ENCODE measurements around the gene ARTN. TPM values are rescaled to one million over a fixed set of nuclear protein-coding genes. Genes with fewer than 3 reads are reported as not detected.

Gene ARTN
- total RNA-seq, 2 donors from 2014 or later: 4.1 to 5.4 TPM

DNA sequence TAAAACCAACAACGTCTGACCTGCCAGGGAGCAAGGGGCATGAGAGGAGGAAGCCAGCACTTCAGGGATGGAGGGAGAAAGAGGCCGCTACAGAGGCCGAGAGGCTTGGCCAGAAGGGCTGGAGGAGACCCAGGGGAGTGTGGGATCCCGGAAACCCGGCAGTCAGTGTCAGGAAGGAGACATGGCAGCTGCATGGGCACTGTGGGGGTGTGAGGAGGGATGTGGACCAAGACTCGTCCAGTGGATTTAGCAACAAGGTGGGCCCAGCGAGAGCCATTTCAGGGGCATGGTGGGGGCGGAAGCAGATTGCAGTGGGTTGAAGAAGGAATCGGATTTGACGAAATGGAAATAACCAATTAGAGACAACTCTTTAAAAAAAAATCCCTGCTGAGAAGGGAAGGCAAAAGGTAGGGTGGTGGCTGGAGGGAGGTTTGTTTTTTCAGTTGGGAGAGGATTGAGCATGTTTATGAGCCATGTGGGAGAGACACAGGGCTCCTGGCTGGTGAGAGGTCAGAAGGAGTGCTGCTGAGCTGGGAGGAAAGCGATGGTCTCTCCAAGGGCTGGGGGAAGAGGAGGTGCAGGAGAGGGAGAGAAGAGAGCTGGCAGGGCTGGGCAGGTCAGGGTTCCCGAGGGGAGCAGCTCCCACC lies 49.8 kb downstream of the ARTN start:
- intact Hi-C loops (cut with DNase I): no loop called here
- WGBS: 76% methylated on average over 12 of the region's 12 CpGs
- TF ChIP-seq POLR2A (IDR thresholded peaks at IDR 0.05) (no peak), CTCF (IDR thresholded peaks at IDR 0.05) (no peak)
- Histone ChIP-seq H3K36me3 (no peaks in the 10 kb centered on the region), H3K27ac (no peak overlapping the region), H3K4me3 (no peak overlapping the region), H3K9me3 (no peaks in the 10 kb centered on the region), H3K4me1 (replicated peaks) (peaks cover 10% of the 10 kb centered on the region), H3K27me3 (replicated peaks; ENCODE audit: insufficient read depth) (no peaks in the 10 kb centered on the region)
- no peak for DNase-seq (ENCODE audit: low spot score)

GRCh38 chr1:43984855-43985254 lies 51.3 kb downstream of the ARTN start:
- TF ChIP-seq CTCF (IDR thresholded peaks at IDR 0.05) (no peak), POLR2A (IDR thresholded peaks at IDR 0.05) (no peak), POLR2AphosphoS5 (IDR thresholded peaks at IDR 0.05) (no peak)
- Histone ChIP-seq H3K4me3 (no peak overlapping the region), H3K4me1 (replicated peaks) (peaks cover 5% of the 10 kb centered on the region), H3K27me3 (replicated peaks; ENCODE audit: insufficient read depth) (no peaks in the 10 kb centered on the region), H3K9me3 (no peaks in the 10 kb centered on the region), H3K27ac (no peak overlapping the region), H3K36me3 (no peaks in the 10 kb centered on the region)
- intact Hi-C loops (cut with DNase I): no loop called here
- DNase-seq (ENCODE audit: low spot score): no peak
- 94% methylated on average over 16 of the region's 16 CpGs for WGBS

DNA sequence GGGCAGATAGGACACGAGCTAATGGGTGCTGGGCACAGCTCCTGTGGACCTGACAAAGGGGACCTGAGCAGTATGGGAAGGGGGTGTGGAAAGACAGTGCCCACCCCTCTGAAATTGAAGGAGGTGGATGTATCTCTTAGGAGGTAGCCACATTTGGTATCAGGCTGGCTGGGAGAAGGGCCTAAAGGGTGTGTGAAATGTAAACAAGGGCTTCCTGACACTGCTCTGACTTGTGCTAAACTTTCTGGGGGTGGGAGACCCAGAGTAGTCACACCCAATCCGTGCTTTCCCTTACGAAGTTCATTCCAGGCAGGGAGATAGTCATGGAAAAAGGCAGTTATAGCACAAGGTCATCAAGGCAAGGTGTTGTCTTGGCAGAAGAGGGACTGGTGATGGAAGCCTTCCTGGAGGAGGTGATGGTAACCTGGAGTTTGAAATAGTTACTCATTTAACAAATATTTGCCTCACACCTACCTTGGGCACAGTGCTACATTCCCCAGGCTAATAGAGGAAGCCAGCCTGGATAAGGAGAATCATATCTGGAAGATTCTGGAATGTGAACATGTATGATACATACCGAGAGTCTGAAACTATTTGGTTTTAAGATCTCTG lies 52.5 kb downstream of the ARTN start:
- H3K27me3 ChIP-seq (replicated peaks; ENCODE audit: insufficient read depth): no peaks in the 10 kb centered on the region
- no peak overlapping the region for H3K4me3 ChIP-seq
- H3K4me1 ChIP-seq (replicated peaks): peaks cover 6% of the 10 kb centered on the region
- H3K27ac ChIP-seq: no peak overlapping the region
- intact Hi-C loops (cut with DNase I): no loop called here
- H3K36me3 ChIP-seq: no peaks in the 10 kb centered on the region
- no peak for TF ChIP-seq POLR2A (IDR thresholded peaks at IDR 0.05)
- no peak for TF ChIP-seq POLR2AphosphoS5 (IDR thresholded peaks at IDR 0.05)
- TF ChIP-seq CTCF (IDR thresholded peaks at IDR 0.05): no peak
- no peaks in the 10 kb centered on the region for H3K9me3 ChIP-seq
- DNase-seq (ENCODE audit: low spot score): no peak
- WGBS: 76% methylated on average over 4 of the region's 4 CpGs

- TF ChIP-seq POLR2A (IDR thresholded peaks at IDR 0.05): no peak
- TF ChIP-seq POLR2AphosphoS5 (IDR thresholded peaks at IDR 0.05): no peak
- no peak for TF ChIP-seq CTCF (IDR thresholded peaks at IDR 0.05)
- 76% methylated on average over 6 of the region's 6 CpGs for WGBS
- H3K4me1 ChIP-seq (replicated peaks): peaks cover 6% of the 10 kb centered on the region
- no peaks in the 10 kb centered on the region for H3K9me3 ChIP-seq
- H3K36me3 ChIP-seq: no peaks in the 10 kb centered on the region
- H3K4me3 ChIP-seq: no peak overlapping the region
- no peaks in the 10 kb centered on the region for H3K27me3 ChIP-seq (replicated peaks; ENCODE audit: insufficient read depth)
- no peak for DNase-seq (ENCODE audit: low spot score)
- intact Hi-C loops (cut with DNase I): no loop called here
- no peak overlapping the region for H3K27ac ChIP-seq
Measured at GRCh38 chr1:43986712-43987111, 53.1 kb downstream of the ARTN start.

Other genes starting within 250 kb of the ARTN start
- gene ST3GAL3, start 226.3 kb upstream of the ARTN start, total RNA-seq: 10 to 100 TPM; 13.8 to 35.0 TPM
- gene IPO13, start 13.1 kb downstream of the ARTN start, total RNA-seq: 10 to 100 TPM; 27.7 to 55.7 TPM
- gene DPH2, start 36.2 kb downstream of the ARTN start, total RNA-seq: 10 to 100 TPM; 25.4 to 31.1 TPM
- 100 to 1,000 TPM; 180 to 245 TPM for gene ATP6V0B, start 41.2 kb downstream of the ARTN start, total RNA-seq
- gene B4GALT2, start 45.4 kb downstream of the ARTN start, total RNA-seq: 10 to 100 TPM; 34.8 to 63.9 TPM
- 10 to 100 TPM; 14.3 to 23.7 TPM for gene CCDC24, start 57.8 kb downstream of the ARTN start, total RNA-seq
- 1 to 10 TPM; 4.6 to 5.6 TPM for gene SLC6A9, start 97.7 kb downstream of the ARTN start, total RNA-seq
- under 1 TPM in 1 of 2 donors, not detected in 1; 0.80 TPM for gene KLF17, start 185.0 kb downstream of the ARTN start, total RNA-seq
- gene KLF18, start 207.8 kb downstream of the ARTN start, total RNA-seq: under 1 TPM in 1 of 2 donors, not detected in 1; 0.34 TPM